Stromal cell of bone marrow (primary cell): ENCODE data around the gene BRD3OS.
"Not testable (repeated sequence)": the region's sequence is repeated elsewhere in the genome, so short reads cannot be mapped to it uniquely, and the experiment has no call there.

Experiments used
- DNase-seq: peaks from one replicate; pipeline ENCODE4 v3.0.0-alpha.2; 2012; ENCODE audit warnings: low read depth

The BRD3OS gene

GRCh38 chr9:133988771-133989170, 36.5 kb upstream of the BRD3OS start:
- DNase-seq: not testable (repeated sequence)

- no peak for DNase-seq
Measured at GRCh38 chr9:133989625-133990365, 35.5 kb upstream of the BRD3OS start.

GRCh38 chr9:133990366-133991213, 34.7 kb upstream of the BRD3OS start:
- peak; percentile 68 for DNase-seq

- no peak for DNase-seq
Measured at GRCh38 chr9:133991214-133991921, 33.9 kb upstream of the BRD3OS start.

- DNase-seq: peak; percentile 28
Measured at GRCh38 chr9:133991964-133992779, 33.1 kb upstream of the BRD3OS start, which contains the start of gene VAV2. Gene VAV2 (minus strand): TSS chr9:133992324. CDS start chr9:133992278, 46 bp downstream.

GRCh38 chr9:133992780-133993634, 32.3 kb upstream of the BRD3OS start:
- DNase-seq: peak; percentile 89

GRCh38 chr9:133993635-133994253, 31.5 kb upstream of the BRD3OS start:
- DNase-seq: no peak

GRCh38 chr9:133994353-133995011, 30.8 kb upstream of the BRD3OS start:
- DNase-seq: no peak

GRCh38 chr9:133995012-133995896, 30.0 kb upstream of the BRD3OS start:
- no peak for DNase-seq

GRCh38 chr9:133996531-133997520, 28.5 kb upstream of the BRD3OS start:
- DNase-seq: no peak

GRCh38 chr9:133997584-133997983, 27.7 kb upstream of the BRD3OS start:
- DNase-seq: no peak

- DNase-seq: no peak
Measured at GRCh38 chr9:133998915-133999595, 26.2 kb upstream of the BRD3OS start.

GRCh38 chr9:133999851-134000265, 25.4 kb upstream of the BRD3OS start:
- DNase-seq: no peak

- no peak for DNase-seq
Measured at GRCh38 chr9:134002796-134003195, 22.5 kb upstream of the BRD3OS start.

- DNase-seq: no peak
Measured at GRCh38 chr9:134003237-134003636, 22.0 kb upstream of the BRD3OS start.

GRCh38 chr9:134004131-134004873, 21.0 kb upstream of the BRD3OS start:
- no peak for DNase-seq
